ENCODE measurements around the gene CASP9. TPM values are rescaled to one million over a fixed set of nuclear protein-coding genes. Genes with fewer than 3 reads are reported as not detected.
"Not testable (repeated sequence)": the region's sequence is repeated elsewhere in the genome, so short reads cannot be mapped to it uniquely, and the experiment has no call there.

The CASP9 gene
- total RNA-seq, 1 donor from 2014 or later: 11.2 TPM

- intact Hi-C loops (cut with DNase I): no loop called here
- no peak for ATAC-seq
- DNase-seq (ENCODE audit: missing footprints): no peak
Observed at GRCh38 chr1:15477646-15478212, 46.3 kb downstream of the CASP9 start.

- ATAC-seq (no peak), DNase-seq (ENCODE audit: missing footprints) (no peak)
- intact Hi-C loops (cut with DNase I): no loop called here
Observed at GRCh38 chr1:15476927-15477326, 47.1 kb downstream of the CASP9 start.

- intact Hi-C loops (cut with DNase I): no loop called here
Observed at GRCh38 chr1:15475752-15476314, 48.2 kb downstream of the CASP9 start, which contains the start of gene CELA2B. Gene CELA2B, plus strand, starts transcription at chr1:15476104. Its CDS starts 22 bp downstream, at chr1:15476126.

GRCh38 chr1:15472587-15472986 is 51.4 kb downstream of the CASP9 start:
- intact Hi-C loops (cut with DNase I): no loop called here
- DNase-seq (ENCODE audit: missing footprints) (no peak), ATAC-seq (no peak)

More at GRCh38 chr1:15475752-15476314, 48.2 kb downstream of the CASP9 start, which contains the start of gene CELA2B:
- ATAC-seq (peak; percentile 20), DNase-seq (ENCODE audit: missing footprints) (no peak)

- ATAC-seq; DNase-seq (ENCODE audit: missing footprints); intact Hi-C loops (cut with DNase I): not testable (repeated sequence)
Observed at GRCh38 chr1:15471723-15472122, 52.3 kb downstream of the CASP9 start.

- intact Hi-C loops (cut with DNase I); ATAC-seq; DNase-seq (ENCODE audit: missing footprints): not testable (repeated sequence)
Observed at GRCh38 chr1:15471067-15471466, 52.9 kb downstream of the CASP9 start.

- not testable (repeated sequence) for ATAC-seq; DNase-seq (ENCODE audit: missing footprints)
Observed at GRCh38 chr1:15469821-15470448, 54.1 kb downstream of the CASP9 start.

GRCh38 chr1:15469361-15469760 is 54.7 kb downstream of the CASP9 start:
- intact Hi-C loops (cut with DNase I): no loop called here
- DNase-seq (ENCODE audit: missing footprints): no peak
- ATAC-seq: no peak

More at GRCh38 chr1:15469821-15470448, 54.1 kb downstream of the CASP9 start:
- intact Hi-C loops (cut with DNase I): not testable (repeated sequence)

GRCh38 chr1:15468145-15468544 is 55.9 kb downstream of the CASP9 start:
- intact Hi-C loops (cut with DNase I): no loop called here
- DNase-seq (ENCODE audit: missing footprints): no peak
- no peak for ATAC-seq

- ATAC-seq; DNase-seq (ENCODE audit: missing footprints); intact Hi-C loops (cut with DNase I): not testable (repeated sequence)
Observed at GRCh38 chr1:15466955-15467625, 56.9 kb downstream of the CASP9 start.

GRCh38 chr1:15465674-15466073 is 58.3 kb downstream of the CASP9 start:
- no peak for ATAC-seq
- intact Hi-C loops (cut with DNase I): no loop called here
- DNase-seq (ENCODE audit: missing footprints): no peak

- ATAC-seq; intact Hi-C loops (cut with DNase I): not testable (repeated sequence)
Observed at GRCh38 chr1:15463926-15464322, 60.1 kb downstream of the CASP9 start.

GRCh38 chr1:15463064-15463800 is 60.8 kb downstream of the CASP9 start:
- intact Hi-C loops (cut with DNase I); DNase-seq (ENCODE audit: missing footprints); ATAC-seq: not testable (repeated sequence)

More at GRCh38 chr1:15463926-15464322, 60.1 kb downstream of the CASP9 start:
- not testable (repeated sequence) for DNase-seq (ENCODE audit: missing footprints)

GRCh38 chr1:15460708-15461095 is 63.3 kb downstream of the CASP9 start:
- intact Hi-C loops (cut with DNase I): no loop called here
- ATAC-seq: no peak
- no peak for DNase-seq (ENCODE audit: missing footprints)

GRCh38 chr1:15459771-15460707 is 64.0 kb downstream of the CASP9 start:
- no peak for ATAC-seq
- intact Hi-C loops (cut with DNase I): no loop called here
- no peak for DNase-seq (ENCODE audit: missing footprints)

- ATAC-seq; intact Hi-C loops (cut with DNase I); DNase-seq (ENCODE audit: missing footprints): not testable (repeated sequence)
Observed at GRCh38 chr1:15458388-15458787, 65.6 kb downstream of the CASP9 start.

- no peak for ATAC-seq
- intact Hi-C loops (cut with DNase I): no loop called here
- no peak for DNase-seq (ENCODE audit: missing footprints)
Observed at GRCh38 chr1:15457585-15457984, 66.4 kb downstream of the CASP9 start.

Measured in Right ventricle myocardium inferior (tissue), 1 donor.